Measurements from ENCODE around the gene MRM2.

DNA sequence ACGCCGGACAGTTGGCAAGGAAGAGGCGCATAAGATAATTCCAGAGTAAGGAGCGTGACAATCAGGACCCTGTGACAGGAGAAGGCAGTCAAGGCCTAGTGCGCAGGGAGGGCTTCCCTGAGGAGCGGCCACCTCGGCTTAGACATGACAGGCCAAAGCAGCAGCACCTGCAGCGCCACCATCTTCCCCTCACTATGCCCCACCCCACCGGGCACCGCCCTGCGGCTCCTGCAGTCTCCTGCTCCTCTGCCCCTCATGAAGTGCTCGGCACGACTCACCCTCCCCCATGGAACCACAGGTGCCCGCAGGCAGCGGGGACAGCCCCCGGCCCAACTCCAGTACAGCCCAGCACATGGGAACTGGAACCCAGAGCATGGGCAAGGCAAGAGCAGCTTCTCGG lies 21.1 kb downstream of the MRM2 start:
- TF ChIP-seq ZNF626 (tag by site-specific recombination; IDR thresholded peaks at IDR 0.05) (no peak), ZNF777 (tag by site-specific recombination; IDR thresholded peaks at IDR 0.05; ENCODE audit: borderline replicate concordance) (no peak), SP3 (tag by site-specific recombination; IDR thresholded peaks at IDR 0.05) (no peak)
- TF ChIP-seq, protein P1, sequence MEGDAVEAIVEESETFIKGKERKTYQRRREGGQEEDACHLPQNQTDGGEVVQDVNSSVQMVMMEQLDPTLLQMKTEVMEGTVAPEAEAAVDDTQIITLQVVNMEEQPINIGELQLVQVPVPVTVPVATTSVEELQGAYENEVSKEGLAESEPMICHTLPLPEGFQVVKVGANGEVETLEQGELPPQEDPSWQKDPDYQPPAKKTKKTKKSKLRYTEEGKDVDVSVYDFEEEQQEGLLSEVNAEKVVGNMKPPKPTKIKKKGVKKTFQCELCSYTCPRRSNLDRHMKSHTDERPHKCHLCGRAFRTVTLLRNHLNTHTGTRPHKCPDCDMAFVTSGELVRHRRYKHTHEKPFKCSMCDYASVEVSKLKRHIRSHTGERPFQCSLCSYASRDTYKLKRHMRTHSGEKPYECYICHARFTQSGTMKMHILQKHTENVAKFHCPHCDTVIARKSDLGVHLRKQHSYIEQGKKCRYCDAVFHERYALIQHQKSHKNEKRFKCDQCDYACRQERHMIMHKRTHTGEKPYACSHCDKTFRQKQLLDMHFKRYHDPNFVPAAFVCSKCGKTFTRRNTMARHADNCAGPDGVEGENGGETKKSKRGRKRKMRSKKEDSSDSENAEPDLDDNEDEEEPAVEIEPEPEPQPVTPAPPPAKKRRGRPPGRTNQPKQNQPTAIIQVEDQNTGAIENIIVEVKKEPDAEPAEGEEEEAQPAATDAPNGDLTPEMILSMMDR (tag by site-specific recombination; IDR thresholded peaks at IDR 0.05): no peak
- TF ChIP-seq, protein P2, sequence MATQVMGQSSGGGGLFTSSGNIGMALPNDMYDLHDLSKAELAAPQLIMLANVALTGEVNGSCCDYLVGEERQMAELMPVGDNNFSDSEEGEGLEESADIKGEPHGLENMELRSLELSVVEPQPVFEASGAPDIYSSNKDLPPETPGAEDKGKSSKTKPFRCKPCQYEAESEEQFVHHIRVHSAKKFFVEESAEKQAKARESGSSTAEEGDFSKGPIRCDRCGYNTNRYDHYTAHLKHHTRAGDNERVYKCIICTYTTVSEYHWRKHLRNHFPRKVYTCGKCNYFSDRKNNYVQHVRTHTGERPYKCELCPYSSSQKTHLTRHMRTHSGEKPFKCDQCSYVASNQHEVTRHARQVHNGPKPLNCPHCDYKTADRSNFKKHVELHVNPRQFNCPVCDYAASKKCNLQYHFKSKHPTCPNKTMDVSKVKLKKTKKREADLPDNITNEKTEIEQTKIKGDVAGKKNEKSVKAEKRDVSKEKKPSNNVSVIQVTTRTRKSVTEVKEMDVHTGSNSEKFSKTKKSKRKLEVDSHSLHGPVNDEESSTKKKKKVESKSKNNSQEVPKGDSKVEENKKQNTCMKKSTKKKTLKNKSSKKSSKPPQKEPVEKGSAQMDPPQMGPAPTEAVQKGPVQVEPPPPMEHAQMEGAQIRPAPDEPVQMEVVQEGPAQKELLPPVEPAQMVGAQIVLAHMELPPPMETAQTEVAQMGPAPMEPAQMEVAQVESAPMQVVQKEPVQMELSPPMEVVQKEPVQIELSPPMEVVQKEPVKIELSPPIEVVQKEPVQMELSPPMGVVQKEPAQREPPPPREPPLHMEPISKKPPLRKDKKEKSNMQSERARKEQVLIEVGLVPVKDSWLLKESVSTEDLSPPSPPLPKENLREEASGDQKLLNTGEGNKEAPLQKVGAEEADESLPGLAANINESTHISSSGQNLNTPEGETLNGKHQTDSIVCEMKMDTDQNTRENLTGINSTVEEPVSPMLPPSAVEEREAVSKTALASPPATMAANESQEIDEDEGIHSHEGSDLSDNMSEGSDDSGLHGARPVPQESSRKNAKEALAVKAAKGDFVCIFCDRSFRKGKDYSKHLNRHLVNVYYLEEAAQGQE (tag by site-specific recombination; IDR thresholded peaks at IDR 0.05): no peak
- TF ChIP-seq, protein P3, sequence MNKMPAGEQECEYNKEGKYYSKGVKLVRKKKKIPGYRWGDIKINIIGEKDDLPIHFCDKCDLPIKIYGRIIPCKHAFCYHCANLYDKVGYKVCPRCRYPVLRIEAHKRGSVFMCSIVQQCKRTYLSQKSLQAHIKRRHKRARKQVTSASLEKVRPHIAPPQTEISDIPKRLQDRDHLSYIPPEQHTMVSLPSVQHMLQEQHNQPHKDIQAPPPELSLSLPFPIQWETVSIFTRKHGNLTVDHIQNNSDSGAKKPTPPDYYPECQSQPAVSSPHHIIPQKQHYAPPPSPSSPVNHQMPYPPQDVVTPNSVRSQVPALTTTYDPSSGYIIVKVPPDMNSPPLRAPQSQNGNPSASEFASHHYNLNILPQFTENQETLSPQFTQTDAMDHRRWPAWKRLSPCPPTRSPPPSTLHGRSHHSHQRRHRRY (tag by site-specific recombination; IDR thresholded peaks at IDR 0.05): no peak
